ENCODE data around the gene PSMD4. TPM values are rescaled to one million over a fixed set of nuclear protein-coding genes. Genes with fewer than 3 reads are reported as not detected.

The PSMD4 gene

GRCh38 chr1:151312826-151313225, 58.3 kb downstream of the PSMD4 start:
- Histone ChIP-seq H3K27me3 (ENCODE audit: control insufficient read depth, insufficient read depth, low read length) (no peaks in the 10 kb centered on the region), H3K36me3 (ENCODE audit: insufficient read depth, low read length) (peaks cover 54% of the 10 kb centered on the region), H3K9ac (ENCODE audit: low read depth, low read length) (no peak overlapping the region), H3K4me2 (ENCODE audit: low read length) (no peak overlapping the region), H3K4me3 (ENCODE audit: low read length) (no peak overlapping the region), H3K4me1 (ENCODE audit: control insufficient read depth, insufficient read depth, low read length) (peaks cover 52% of the 10 kb centered on the region), H3K9me3 (replicated peaks; ENCODE audit: low read length) (no peaks in the 10 kb centered on the region)

DNA sequence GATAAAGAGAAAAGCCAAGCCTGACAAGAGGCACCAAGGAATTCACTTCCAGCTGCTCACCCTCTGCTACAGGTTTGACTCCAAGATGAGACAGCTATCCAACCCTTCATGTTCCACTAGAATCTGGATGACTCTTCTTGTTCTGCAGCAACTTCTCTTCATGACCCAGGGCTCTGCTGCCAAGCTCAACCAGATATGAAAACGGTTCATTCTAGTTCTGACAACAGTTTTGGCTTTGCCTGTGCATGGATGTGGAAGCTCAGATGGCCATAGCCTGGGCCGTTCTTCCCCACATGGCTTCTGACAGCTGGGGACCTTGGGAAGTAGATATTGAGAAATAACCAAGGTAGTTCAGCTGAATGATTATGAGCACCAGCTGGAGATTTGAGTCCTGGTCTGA, 59.0 kb downstream of the PSMD4 start:
- Histone ChIP-seq H3K4me1 (ENCODE audit: control insufficient read depth, insufficient read depth, low read length) (peaks cover 52% of the 10 kb centered on the region), H3K4me3 (ENCODE audit: low read length) (no peak overlapping the region), H3K36me3 (ENCODE audit: insufficient read depth, low read length) (peaks cover 52% of the 10 kb centered on the region), H3K9ac (ENCODE audit: low read depth, low read length) (no peak overlapping the region), H3K9me3 (replicated peaks; ENCODE audit: low read length) (no peaks in the 10 kb centered on the region), H3K4me2 (ENCODE audit: low read length) (peak overlapping the region; percentile 34), H3K27me3 (ENCODE audit: control insufficient read depth, insufficient read depth, low read length) (no peaks in the 10 kb centered on the region)

- H3K9me3 ChIP-seq (replicated peaks; ENCODE audit: low read length): no peaks in the 10 kb centered on the region
- H3K27me3 ChIP-seq (ENCODE audit: control insufficient read depth, insufficient read depth, low read length): no peaks in the 10 kb centered on the region
- no peak overlapping the region for H3K9ac ChIP-seq (ENCODE audit: low read depth, low read length)
- H3K4me3 ChIP-seq (ENCODE audit: low read length): no peak overlapping the region
- peaks cover 52% of the 10 kb centered on the region for H3K4me1 ChIP-seq (ENCODE audit: control insufficient read depth, insufficient read depth, low read length)
- H3K36me3 ChIP-seq (ENCODE audit: insufficient read depth, low read length): peaks cover 52% of the 10 kb centered on the region
- H3K4me2 ChIP-seq (ENCODE audit: low read length): peak overlapping the region; percentile 34
These were observed 59.8 kb downstream of the PSMD4 start for GRCh38 chr1:151314137-151314875.

DNA sequence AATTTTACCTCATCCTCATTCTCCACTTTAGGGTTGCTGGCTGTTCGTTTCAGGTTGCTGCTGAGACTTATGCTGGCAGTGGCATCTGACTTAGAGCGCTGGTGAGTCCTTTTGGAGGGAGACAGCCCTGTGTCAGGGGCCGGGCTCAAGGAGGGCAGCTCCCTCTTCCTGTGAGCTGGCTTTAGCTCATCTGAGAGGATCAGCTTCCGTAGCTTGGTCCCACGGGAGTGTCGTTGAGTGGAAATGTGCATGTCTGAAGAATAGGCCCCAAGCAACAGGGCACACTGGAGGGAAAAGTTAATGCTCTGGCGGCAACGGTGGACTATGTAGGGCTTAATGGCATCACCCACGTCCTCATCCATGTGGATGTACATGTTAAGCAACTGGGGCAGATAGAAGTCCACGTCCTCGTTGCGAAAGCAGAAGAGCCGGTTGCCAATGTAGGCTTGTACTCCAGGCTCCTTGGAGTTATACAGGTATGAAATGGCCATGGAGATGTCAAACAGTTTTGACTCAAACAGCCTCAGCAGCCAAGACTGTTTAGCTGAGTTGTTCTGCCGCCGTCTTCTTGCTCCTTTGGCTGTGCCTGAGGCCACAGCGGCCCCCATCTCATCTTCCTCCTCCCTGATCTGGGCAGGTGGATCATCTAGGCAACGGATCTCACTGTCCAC, 61.2 kb downstream of the PSMD4 start:
- Histone ChIP-seq H3K36me3 (ENCODE audit: insufficient read depth, low read length) (peaks cover 55% of the 10 kb centered on the region), H3K4me1 (ENCODE audit: control insufficient read depth, insufficient read depth, low read length) (peaks cover 39% of the 10 kb centered on the region)

More for the DNA sequence above, 61.2 kb downstream of the PSMD4 start:
- H3K4me2 ChIP-seq (ENCODE audit: low read length): no peak overlapping the region
- H3K9ac ChIP-seq (ENCODE audit: low read depth, low read length): no peak overlapping the region
- no peak overlapping the region for H3K4me3 ChIP-seq (ENCODE audit: low read length)
- no peaks in the 10 kb centered on the region for H3K27me3 ChIP-seq (ENCODE audit: control insufficient read depth, insufficient read depth, low read length)
- no peaks in the 10 kb centered on the region for H3K9me3 ChIP-seq (replicated peaks; ENCODE audit: low read length)

Small RNA genes within 50 kb of the gene (small RNA-seq; reads per million reads assigned to genes)
- gene RN7SL444P: not detected

All from skeletal muscle satellite cell (primary cell).